GM23248 (cell line): ENCODE results near the gene ACLY. TPM values are rescaled to one million over a fixed set of nuclear protein-coding genes. Genes with fewer than 3 reads are reported as not detected.
"Not testable (repeated sequence)": the region's sequence is repeated elsewhere in the genome, so short reads cannot be mapped to it uniquely, and the experiment has no call there.

Experiments
- DNase-seq: peaks from one replicate; pipeline ENCODE4 v3.0.0-alpha.2; 2015
- H2AFZ ChIP-seq: fragments of 200-600 bp; sonication (generic); 2 replicates; pipeline ENCODE4 v1.6.1; 2016; ENCODE audit warnings: antibody characterized with exemption
- H3F3A ChIP-seq: fragments of 200-600 bp; sonication (generic); 2 replicates; pipeline ENCODE4 v1.6.1; 2016; ENCODE audit warnings: mild to moderate bottlenecking, antibody characterized with exemption, mixed run types; ENCODE audit not compliant: insufficient read depth
- H3K27ac ChIP-seq: fragments of 200-600 bp; sonication (generic); 2 replicates; pipeline ENCODE4 v1.5.1; 2016; ENCODE audit warnings: mild to moderate bottlenecking
- H3K27me3 ChIP-seq: fragments of 200-600 bp; sonication (generic); replicated peaks from 2 replicates; pipeline ENCODE4 v1.6.1; 2016; ENCODE audit warnings: mild to moderate bottlenecking; ENCODE audit not compliant: insufficient read depth
- H3K36me3 ChIP-seq: fragments of 200-600 bp; sonication (generic); 2 replicates; pipeline ENCODE4 v1.6.1; 2016; ENCODE audit warnings: low read depth, mild to moderate bottlenecking
- H3K4me1 ChIP-seq: fragments of 200-600 bp; sonication (generic); 2 replicates; pipeline ENCODE4 v1.6.1; 2016; ENCODE audit warnings: mild to moderate bottlenecking; ENCODE audit not compliant: insufficient read depth
- H3K4me2 ChIP-seq: fragments of 200-600 bp; sonication (generic); one replicate; pipeline ENCODE4 v1.6.1; 2016; ENCODE audit warnings: mild to moderate bottlenecking; ENCODE audit not compliant: unreplicated experiment
- H3K4me3 ChIP-seq: fragments of 200-600 bp; sonication (generic); 2 replicates; pipeline ENCODE4 v1.5.1; 2016; ENCODE audit warnings: mild to moderate bottlenecking
- H3K79me2 ChIP-seq: fragments of 200-600 bp; sonication (generic); 2 replicates; pipeline ENCODE4 v1.6.1; 2016; ENCODE audit warnings: mild to moderate bottlenecking; ENCODE audit not compliant: insufficient read depth
- H3K9ac ChIP-seq: fragments of 200-600 bp; sonication (generic); 2 replicates; pipeline ENCODE4 v1.6.1; 2016; ENCODE audit warnings: mild to moderate bottlenecking
- H3K9me2 ChIP-seq: fragments of 200-600 bp; sonication (generic); 2 replicates; pipeline ENCODE4 v1.6.1; 2016; ENCODE audit warnings: mixed run types, mild to moderate bottlenecking, moderate library complexity; ENCODE audit not compliant: insufficient read depth
- H3K9me3 ChIP-seq: fragments of 200-600 bp; sonication (generic); one replicate; pipeline ENCODE4 v1.6.1; 2017; ENCODE audit warnings: low read depth
- H4K20me1 ChIP-seq: fragments of 200-600 bp; sonication (generic); 2 replicates; pipeline ENCODE4 v1.6.0; 2016; ENCODE audit not compliant: insufficient read depth
- EZH2 ChIP-seq: fragments of 200-600 bp; sonication (generic); IDR thresholded peaks from 2 replicates; pipeline ENCODE4 v1.6.1; 2018; ENCODE audit warnings: antibody characterized with exemption, mild to moderate bottlenecking; ENCODE audit not compliant: insufficient read depth, poor library complexity, severe bottlenecking
- EZH2phosphoT487 ChIP-seq: fragments of 200-600 bp; sonication (generic); IDR thresholded peaks from 2 replicates; pipeline ENCODE4 v1.6.1; 2018; ENCODE audit warnings: antibody characterized with exemption, moderate library complexity, mild to moderate bottlenecking, low read depth; ENCODE audit not compliant: insufficient read depth
- WGBS, 2 experiments: methylation state at CpG; one replicate each; pipeline ENCODE4 v1.1.6; 2015 to 2017; ENCODE audit warnings: low lambda C conversion rate in 2 of 2, low coverage in 1 of 2; ENCODE audit errors: missing lambda C conversion rate in 2 of 2; 5-methylcytosine and 5-hydroxymethylcytosine counted together
- in situ Hi-C: fragments of 300-500 bp; cut with MboI; formaldehyde crosslinking; loops from 2 replicates; pipeline ENCODE4 v1.15.0; 2020
- polyA plus RNA-seq: library from polyadenylated mRNA; unstranded; fragments of >200 nt; fragmentation: Nextera tagmentation; extraction: Ambion mirVana; gene quantifications from 2 replicates; pipeline ENCODE4 v1.2.1, GENCODE V29; 2016
- total RNA-seq: library from RNA; depleted of rRNA; stranded (reverse); fragments of >200 nt; shearing (Covaris generic); gene quantifications from 2 replicates; pipeline ENCODE4 v1.2.3, GENCODE V29; 2014

ACLY gene
- total and polyA plus RNA-seq, 2 experiments from 2014 or later = 101 to 144 TPM

DNA sequence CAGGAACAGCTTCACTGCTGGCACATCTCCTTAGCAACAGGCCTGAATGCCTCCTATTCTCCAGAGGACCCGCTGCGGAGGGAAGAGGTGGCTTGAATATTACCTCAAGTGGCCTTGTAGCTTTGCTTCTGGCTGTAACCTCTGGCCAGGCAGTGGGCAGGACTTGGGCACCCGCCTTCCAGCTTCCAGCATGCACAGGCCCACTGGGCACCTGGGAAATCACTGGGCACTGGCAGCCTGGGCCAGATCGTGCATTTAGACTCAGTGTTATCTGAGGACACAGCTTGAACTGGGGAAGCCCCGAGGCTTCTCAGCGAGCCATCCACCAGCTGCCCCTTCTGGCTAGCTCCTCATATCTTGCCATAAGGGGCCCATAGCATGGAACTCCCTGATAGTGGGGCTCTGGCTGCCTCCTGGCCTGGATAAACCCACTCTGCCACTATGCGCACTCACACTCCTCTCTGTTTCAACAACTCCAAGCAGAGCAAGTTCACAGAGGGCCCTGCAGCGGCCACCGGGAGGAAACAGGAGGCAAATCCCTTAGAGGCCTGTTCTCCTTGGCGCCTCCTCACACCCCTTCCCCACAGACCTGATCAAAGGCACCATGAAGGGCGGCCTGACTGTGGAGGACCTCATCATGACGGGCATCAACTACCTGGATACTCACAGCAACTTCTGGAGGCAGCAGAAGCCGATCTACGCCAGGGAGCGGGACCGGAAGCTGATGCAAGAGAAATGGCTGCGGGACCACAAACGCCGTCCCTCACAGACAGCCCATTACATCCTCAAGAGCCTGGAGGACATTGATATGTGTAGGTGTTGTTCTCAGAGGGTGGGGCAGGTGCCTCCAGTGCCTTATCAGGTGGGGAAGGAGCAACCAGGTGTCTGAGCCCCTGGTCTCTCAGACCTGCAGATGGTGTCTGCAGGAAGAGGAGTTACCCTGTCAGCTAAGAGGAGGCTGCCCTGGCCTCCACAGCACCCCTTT is 19.5 kb upstream of the ACLY start:
- TF ChIP-seq EZH2 = no peak
- no peak for TF ChIP-seq EZH2phosphoT487
- H2AFZ ChIP-seq = no peak overlapping the region
- no peaks in the 10 kb centered on the region for H3K27me3 ChIP-seq
- no peak overlapping the region for H3K27ac ChIP-seq
- H3K36me3 ChIP-seq = no peaks in the 10 kb centered on the region
- no peak overlapping the region for H3K4me3 ChIP-seq
- no peaks in the 10 kb centered on the region for H4K20me1 ChIP-seq
- no peak for DNase-seq
- no peaks in the 10 kb centered on the region for H3K9me2 ChIP-seq
- H3K79me2 ChIP-seq = no peaks in the 10 kb centered on the region
- no peaks in the 10 kb centered on the region for H3K9me3 ChIP-seq
- H3F3A ChIP-seq = no peaks in the 10 kb centered on the region
- H3K4me2 ChIP-seq = no peak overlapping the region
- in situ Hi-C loops = no loop called here
- whole genome bisulfite sequencing, 2 experiments = 85 to 88% methylated on average over 18 to 19 of the region's 19 CpGs
- H3K9ac ChIP-seq = no peak overlapping the region
- no peaks in the 10 kb centered on the region for H3K4me1 ChIP-seq

DNA sequence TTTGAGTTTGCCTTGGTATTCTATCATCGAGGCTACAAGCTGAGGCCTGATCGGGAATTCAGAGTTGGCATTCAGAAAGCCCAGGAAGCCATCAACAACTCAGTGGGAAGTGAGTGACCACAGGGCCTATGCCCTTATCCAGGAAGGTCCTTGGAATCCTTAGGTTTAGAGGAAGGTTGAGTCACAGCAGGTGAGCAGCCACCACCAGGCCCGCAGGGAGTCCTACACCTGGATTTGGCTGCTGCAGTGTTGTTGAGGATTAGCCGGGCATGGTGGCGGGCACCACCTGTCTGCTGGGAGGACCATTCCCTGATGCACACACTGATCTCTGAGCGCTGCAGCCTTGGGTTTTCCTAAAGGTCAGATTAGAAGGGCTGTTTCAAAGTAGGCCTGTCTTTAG is 16.9 kb upstream of the ACLY start:
- Histone ChIP-seq H3K27me3 (no peaks in the 10 kb centered on the region), H3K4me1 (no peaks in the 10 kb centered on the region), H2AFZ (no peak overlapping the region)

GRCh38 chr17:41932816-41933389 is 14.2 kb upstream of the ACLY start:
- no peaks in the 10 kb centered on the region for H3K36me3 ChIP-seq
- TF ChIP-seq EZH2phosphoT487 (no peak), EZH2 (no peak)
- no peaks in the 10 kb centered on the region for H3K9me2 ChIP-seq
- H3K4me2 ChIP-seq = no peak overlapping the region
- in situ Hi-C loops = no loop called here
- no peak overlapping the region for H3K9ac ChIP-seq
- H4K20me1 ChIP-seq = no peaks in the 10 kb centered on the region
- H3K27me3 ChIP-seq = no peaks in the 10 kb centered on the region
- H2AFZ ChIP-seq = no peak overlapping the region
- H3K79me2 ChIP-seq = no peaks in the 10 kb centered on the region
- 11 to 14% methylated on average over 2 of the region's 2 CpGs for WGBS, 2 experiments
- H3K27ac ChIP-seq = no peak overlapping the region
- no peak overlapping the region for H3K4me3 ChIP-seq
- H3F3A ChIP-seq = peaks cover 9% of the 10 kb centered on the region
- H3K4me1 ChIP-seq = peaks cover 11% of the 10 kb centered on the region
- no peak for DNase-seq
- H3K9me3 ChIP-seq = no peaks in the 10 kb centered on the region

More for the DNA sequence above, 16.9 kb upstream of the ACLY start:
- Histone ChIP-seq H3K36me3 (no peaks in the 10 kb centered on the region), H3K9ac (no peak overlapping the region), H3K4me3 (no peak overlapping the region), H3F3A (no peaks in the 10 kb centered on the region), H3K79me2 (no peaks in the 10 kb centered on the region), H3K9me2 (no peaks in the 10 kb centered on the region), H3K4me2 (no peak overlapping the region), H3K27ac (no peak overlapping the region), H4K20me1 (no peaks in the 10 kb centered on the region), H3K9me3 (no peaks in the 10 kb centered on the region)
- DNase-seq = no peak
- no peak for TF ChIP-seq EZH2
- in situ Hi-C loops = no loop called here
- whole genome bisulfite sequencing, 2 experiments = 86 to 92% methylated on average over 6 of the region's 6 CpGs

DNA sequence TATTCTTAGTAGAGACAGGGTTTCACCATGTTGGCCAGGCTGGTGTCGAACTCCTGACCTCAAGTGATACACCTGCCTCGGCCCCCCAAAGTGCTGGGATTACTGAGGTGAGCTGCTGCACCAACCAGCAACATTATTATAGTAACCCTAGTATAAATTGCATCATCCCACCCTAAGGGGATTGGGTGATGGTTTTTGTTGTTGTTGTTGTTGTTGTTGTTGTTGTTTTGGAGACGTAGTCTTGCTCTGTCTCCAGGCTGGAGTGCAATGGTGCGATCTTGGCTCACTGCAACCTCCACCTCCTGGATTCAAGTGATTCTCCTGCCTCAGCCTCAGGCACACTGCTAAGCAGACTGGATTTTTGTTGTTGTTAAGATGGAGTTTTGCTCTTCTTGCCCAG is 13.0 kb upstream of the ACLY start:
- 88% methylated on average over 4 of the region's 4 CpGs for WGBS, 2 experiments
- H3K27me3 ChIP-seq, H3K36me3 ChIP-seq, H3K9ac ChIP-seq, DNase-seq, H4K20me1 ChIP-seq, H3K9me2 ChIP-seq, H3K4me3 ChIP-seq, in situ Hi-C loops, H3K9me3 ChIP-seq, H3K4me2 ChIP-seq, H3K79me2 ChIP-seq, H3K27ac ChIP-seq, H3F3A ChIP-seq, H2AFZ ChIP-seq: not testable (repeated sequence)
- peaks cover 11% of the 10 kb centered on the region for H3K4me1 ChIP-seq

GRCh38 chr17:41930833-41931156 is 12.0 kb upstream of the ACLY start:
- in situ Hi-C loops = not testable (repeated sequence)

More at GRCh38 chr17:41930833-41931156, 12.0 kb upstream of the ACLY start:
- 42 to 52% methylated on average over 14 to 18 of the region's 18 CpGs for WGBS, 2 experiments
- H3F3A ChIP-seq, H3K36me3 ChIP-seq, H4K20me1 ChIP-seq, H3K79me2 ChIP-seq, DNase-seq, H3K9me3 ChIP-seq, H3K27me3 ChIP-seq, H3K9me2 ChIP-seq: not testable (repeated sequence)
- H3K9ac ChIP-seq = peak overlapping the region; percentile 81
- peak overlapping the region; percentile 84 for H3K27ac ChIP-seq
- peaks cover 11% of the 10 kb centered on the region for H3K4me1 ChIP-seq
- H3K4me3 ChIP-seq = peak overlapping the region; percentile 80
- peak overlapping the region; percentile 98 for H2AFZ ChIP-seq
- peak overlapping the region; percentile 93 for H3K4me2 ChIP-seq
